Fibroblast of gingiva (primary cell): ENCODE measurements around the gene GET4.
"Not testable (repeated sequence)": the region's sequence is repeated elsewhere in the genome, so short reads cannot be mapped to it uniquely, and the experiment has no call there.

Experiments used
- DNase-seq: peaks from one replicate; pipeline ENCODE4 v3.0.0-alpha.2; 2011; ENCODE audit warnings: low read depth

Gene GET4

DNA sequence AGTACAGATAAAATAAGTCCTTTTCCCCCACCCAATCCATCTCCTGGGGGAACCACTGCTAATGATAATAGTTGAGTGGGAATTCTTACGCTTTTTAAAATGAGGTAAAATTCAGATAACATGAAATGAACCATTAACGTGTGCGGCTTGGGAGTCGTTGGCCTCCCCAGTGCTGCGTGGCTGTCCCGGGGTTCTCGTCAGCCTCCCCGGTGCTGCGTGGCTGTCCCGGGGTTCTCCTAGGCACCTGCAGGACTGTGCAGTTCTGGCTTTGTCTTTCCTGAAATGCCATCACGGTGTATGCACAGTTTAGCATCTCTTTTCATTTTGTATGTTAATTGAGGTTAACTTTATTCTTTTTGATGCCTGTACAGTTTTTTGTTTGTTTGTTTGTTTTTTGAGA lies 30.6 kb upstream of the GET4 start:
- no peak for DNase-seq

DNA sequence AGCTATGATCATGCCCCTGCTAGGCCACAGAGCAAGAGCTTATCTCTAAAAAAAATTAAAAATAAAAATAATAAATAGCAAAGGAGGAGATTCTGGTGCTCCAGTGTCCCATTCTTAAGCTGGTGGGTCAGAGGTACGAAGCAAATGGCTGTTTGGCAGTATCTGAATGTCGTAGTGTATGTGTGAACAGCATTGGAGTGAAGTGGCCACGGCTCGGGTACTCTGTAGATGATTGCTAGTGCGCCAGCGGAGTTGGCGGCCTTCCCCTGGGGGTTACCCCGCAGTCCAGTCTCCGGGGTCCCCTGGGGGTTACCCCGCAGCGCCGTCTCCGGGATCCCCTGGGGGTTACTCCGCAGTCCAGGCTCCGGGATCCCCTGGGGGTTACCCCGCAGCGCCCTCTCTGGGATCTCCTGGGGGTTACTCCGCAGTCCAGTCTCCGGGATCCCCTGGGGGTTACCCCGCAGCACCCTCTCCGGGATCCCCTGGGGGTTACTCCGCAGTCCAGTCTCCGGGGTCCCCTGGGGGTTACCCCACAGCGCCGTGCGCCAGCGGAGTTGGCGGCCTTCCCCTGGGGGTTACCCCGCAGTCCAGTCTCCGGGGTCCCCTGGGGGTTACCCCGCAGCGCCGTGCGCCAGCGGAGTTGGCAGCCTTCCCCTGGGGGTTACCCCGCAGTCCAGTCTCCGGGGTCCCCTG lies 29.2 kb upstream of the GET4 start:
- DNase-seq, result not testable (repeated sequence)

DNA sequence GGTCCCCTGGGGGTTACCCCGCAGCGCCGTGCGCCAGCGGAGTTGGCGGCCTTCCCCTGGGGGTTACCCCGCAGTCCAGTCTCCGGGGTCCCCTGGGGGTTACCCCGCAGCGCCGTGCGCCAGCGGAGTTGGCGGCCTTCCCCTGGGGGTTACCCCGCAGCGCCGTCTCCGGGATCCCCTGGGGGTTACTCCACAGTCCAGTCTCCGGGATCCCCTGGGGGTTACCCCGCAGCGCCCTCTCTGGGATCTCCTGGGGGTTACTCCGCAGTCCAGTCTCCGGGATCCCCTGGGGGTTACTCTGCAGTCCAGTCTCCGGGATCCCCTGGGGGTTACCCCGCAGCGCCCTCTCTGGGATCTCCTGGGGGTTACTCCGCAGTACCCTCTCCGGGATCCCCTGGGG lies 28.6 kb upstream of the GET4 start:
- not testable (repeated sequence) for DNase-seq

DNA sequence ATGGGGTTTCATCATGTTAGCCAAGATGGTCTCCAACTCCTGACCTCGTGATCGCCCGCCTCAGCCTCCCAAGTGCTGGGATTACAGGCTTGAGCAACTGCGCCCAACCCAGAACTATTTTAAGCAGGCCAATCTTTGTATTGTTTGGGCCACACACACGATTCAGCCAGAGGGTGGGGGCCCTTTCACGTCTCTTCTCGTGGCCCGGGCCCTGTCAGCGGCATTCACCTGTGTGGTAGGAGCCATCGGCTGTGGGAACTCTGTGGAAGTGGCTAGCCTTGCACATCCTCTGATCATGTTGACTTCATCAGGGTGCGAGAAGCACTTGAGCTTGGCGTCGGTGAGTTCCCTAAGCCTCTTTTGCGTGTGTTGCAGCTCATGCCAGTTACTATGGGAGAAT lies 27.2 kb upstream of the GET4 start:
- DNase-seq, result no peak

DNA sequence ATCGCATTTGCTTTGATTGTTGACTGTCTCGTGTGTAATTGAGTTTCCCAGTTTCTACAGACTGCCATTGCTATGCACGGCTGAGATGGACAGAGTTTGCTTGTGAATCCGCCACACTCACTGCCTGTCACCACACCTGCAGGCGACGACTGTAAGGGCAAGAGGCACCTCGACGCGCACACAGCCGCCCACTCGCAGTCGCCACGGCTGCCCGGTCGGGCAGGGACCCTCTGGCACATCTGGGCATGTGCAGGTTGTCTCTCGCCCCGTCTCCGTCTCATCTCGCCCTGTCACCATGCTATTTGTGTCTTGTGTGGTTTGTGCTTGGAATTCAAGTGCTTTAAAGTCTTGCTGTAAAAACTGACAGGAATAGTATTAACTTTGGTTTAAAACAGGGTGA lies 26.6 kb upstream of the GET4 start:
- DNase-seq, result no peak

DNA sequence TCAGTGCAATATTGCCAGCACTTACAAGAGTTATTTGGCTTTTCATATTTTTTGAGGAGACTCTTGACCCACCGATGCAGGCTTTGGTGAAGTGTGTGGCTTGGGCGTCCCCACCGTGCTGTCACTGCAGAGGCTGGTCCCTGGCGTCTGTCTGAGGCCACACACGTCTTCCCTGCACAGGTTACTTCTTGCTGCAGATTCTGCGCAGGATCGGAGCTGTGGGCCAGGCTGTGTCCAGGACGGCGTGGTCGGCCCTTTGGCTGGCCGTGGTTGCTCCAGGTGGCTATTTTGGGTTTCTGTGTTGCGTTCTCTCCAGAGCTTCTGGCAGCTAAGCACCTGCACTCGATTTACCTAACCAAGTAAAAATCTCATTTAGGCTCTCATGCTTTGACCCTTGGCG lies 25.1 kb upstream of the GET4 start:
- no peak for DNase-seq

DNA sequence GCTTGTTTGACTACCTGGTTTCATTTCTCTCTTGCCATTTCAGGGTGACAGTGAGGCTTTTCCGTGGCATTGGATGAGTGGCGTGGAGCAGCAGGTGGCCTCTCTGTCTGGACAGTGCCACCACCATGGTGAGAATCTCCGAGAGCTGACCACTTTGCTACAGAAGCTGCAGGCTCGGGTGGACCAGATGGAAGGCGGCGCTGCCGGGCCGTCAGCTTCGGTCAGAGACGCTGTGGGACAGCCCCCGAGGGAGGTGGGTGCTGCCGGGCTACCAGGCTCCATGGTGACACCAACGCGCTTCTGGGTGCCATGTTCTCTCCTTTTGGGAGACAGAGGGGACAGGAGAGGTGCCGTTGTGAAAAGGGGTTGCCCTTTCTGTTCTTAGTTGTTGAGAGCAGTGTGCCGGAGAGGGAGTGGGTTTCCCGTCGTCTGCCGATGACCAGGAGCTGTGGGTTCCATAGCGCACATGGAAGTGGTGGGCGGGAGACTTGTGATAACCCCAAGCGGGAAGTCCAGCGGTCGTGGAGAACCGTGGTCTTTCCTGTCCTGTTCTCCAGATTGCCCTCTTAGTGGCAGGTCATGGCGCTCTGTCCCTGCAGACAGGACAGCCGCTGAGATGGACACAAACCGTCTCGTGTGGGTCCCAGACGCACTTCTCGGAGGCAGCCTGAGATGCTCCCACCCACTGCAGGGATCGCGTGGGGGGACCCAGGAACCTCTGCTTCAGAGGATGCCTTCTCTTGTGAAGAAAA lies 22.8 kb upstream of the GET4 start:
- DNase-seq, result no peak

DNA sequence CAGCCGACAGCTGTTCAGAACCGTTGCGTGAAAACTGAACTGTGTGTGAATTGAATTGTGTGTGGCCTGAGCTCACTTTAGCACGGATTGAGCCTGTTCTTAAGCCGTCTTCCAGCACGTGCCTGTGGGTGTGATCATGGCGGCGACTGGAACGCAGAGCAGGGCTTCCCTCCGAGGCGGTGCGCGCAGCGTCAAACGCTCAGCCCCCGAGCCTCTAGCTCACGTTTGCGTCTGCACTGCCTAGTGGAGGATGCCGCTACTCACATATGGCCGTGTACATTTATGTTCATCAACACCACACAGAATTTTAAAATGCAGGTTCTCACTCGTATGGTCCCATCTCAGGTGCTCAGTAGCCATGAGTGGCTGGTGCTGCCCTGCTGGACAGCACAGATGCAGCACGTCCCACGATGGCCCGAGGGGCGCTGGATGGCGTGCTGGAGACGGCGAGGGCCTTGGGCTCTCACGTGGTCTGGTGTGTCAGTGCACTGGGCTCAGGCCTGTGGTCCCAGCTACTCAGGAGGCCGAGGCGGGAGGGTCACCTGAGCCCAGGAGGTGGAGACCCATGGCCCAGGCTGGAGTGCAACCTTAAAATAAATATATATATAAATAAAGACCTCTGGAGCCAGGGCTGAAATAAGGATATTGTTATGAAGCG lies 22.1 kb upstream of the GET4 start:
- no peak for DNase-seq

DNA sequence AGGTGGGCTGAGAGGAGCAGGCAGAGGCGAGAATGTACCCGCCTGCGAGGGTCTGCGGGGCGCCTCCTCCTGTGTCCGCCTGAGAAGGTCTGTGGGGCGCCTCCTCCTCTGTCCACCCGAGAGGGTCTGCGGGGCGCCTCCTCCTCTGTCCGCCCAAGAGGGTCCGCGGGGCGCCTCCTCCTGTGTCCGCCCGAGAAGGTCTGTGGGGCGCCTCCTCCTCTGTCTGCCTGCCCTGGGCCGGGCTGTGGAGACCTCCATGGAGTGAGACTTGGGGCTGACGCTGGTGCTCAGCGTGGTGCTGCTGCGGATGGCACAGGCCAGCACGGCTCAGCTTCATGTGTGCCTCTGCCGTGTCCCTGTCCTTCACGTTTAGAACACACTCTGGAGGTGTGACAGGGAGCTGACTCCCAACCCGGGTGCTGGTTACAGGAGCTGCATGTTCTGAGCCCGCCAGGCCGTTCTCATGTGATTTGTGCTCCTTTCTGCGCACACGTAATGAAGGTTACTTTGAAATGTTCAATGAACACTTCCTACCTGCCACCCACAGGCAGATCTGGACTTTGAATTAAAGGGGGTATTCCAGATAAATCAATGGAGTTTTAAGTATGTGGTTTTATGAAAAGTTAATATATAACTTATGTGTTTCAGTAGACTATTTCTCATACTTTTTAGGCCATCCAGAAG lies 20.5 kb upstream of the GET4 start:
- no peak for DNase-seq

DNA sequence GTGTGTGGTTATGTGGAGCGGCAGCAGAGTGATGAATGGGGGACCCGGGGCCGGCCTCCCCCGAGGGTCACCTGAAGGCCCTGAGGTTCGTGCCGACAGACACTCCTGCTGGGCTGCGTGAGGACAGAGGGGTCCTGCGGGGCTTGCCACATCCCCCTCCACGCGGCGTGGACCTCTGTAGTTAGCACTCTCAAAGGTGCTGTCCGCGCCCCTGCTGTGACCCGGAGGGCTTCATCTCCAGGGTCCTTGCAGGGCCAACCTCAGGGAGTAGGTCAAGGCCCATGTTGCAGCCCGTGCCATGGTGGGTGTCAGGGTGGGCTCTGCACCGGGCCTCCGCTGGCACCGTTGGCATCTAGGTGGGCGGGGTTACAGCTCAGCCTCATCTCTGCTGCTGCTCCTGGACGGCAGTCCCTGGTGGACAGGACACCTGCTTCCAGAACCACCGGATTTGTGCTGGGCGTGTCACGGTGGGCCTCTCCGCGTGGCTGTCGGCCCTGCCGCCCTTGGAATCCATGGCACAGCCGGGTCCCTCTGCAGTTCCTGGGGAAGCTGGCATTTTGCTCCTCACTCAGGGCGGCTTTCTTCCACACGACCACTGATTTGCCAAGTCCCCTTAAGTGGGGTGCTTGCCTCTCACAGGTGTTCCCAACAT lies 19.8 kb upstream of the GET4 start:
- no peak for DNase-seq

DNA sequence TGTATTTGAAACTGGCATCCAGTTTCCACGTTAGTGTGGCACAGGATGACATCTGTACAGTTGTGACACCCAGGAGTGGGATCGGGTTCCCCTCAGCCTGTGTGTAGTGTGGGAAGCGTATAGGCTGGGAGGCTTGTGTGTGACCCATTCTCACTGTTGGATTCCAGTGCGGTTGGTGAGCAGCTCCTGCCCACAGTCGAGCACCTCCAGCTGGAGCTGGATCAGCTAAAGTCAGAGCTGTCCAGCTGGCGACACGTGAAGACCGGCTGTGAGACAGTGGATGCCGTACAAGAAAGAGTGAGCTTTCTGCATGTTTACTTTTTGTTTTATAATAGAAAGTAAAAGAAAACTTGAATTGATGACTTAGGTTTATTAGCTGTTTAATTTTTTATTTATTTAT lies 18.7 kb upstream of the GET4 start:
- no peak for DNase-seq

DNA sequence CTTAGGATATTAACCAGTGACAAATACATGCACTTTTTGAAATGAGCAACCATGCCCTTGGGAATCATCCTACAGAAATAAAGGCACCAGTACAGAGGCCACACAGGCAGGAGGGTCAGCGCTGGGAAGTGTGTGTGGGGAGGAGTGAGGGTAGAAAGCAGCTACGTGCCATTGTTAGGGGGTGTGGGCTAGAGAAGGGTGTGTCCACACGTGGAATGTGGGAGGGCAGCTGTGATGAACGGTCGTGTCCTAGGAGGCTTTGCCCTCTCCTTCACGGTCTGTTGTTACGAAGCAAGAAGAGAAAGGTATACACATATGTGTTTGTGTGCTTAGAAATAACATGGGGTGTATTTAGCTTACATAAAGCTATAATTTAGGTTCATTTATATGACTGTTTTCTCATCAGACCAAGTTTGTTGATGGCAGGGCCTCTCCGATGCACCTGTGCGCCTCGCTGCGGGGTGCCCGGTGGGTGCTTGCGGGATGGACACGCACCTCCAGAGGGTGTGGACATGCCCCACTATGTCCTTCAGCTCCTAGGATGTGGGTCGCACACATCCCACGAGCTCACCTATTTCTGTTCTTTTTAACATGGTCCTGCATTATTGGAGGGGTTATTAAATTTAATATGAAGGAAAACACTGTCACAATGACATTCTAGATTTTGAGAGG lies 16.9 kb upstream of the GET4 start:
- DNase-seq, result no peak

DNA sequence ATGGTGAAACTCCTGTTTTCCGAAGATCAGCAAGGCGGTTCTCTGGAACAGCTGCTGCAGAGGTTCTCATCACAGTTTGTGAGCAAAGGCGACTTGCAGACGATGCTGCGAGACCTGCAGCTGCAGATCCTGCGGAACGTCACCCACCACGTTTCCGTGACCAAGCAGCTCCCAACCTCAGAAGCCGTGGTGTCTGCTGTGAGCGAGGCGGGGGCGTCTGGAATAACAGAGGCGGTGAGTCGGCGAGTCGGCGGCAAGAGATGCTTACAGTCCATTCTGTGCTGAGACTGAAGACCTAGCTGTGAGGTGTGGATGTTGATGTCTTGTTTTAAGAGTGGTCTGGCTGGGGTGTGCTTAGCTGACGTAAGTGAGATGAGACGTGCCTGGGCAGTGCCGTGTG lies 16.2 kb upstream of the GET4 start:
- DNase-seq, result no peak

DNA sequence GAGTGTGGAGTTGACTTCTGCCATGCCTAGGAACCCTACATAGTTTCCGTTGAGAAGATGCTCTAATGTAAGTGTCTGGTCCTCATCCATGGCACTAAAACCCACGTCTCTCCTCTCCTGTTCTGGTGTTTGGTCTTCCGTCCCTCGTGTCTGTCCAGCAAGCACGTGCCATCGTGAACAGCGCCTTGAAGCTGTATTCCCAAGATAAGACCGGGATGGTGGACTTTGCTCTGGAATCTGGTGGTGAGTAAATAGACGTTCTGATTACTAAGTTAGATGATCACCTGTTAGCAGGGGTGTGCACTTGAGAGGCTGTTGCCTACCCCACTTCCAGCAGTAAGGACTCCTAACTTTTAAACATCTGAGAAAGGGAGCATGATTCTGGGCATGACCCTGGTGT lies 15.1 kb upstream of the GET4 start:
- no peak for DNase-seq

DNA sequence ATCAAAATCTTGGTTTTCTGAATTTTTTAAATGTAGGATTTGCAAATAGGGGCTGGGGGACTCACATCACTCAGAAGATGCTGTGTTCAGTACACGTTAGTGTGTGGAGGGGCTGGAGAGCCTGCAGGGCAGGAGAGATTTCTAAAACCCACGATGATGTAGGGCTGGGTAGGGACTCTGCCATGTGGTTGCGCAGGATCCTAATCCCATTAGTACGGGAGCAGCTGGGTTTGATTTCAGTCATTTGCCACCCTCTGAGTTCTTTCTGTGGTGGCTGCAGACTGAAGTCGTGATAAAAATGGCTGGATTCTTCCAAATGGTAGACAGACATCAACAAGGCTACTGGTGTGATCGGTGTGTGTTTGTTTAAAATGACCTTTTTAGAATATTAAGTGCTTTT lies 14.2 kb upstream of the GET4 start:
- no peak for DNase-seq

DNA sequence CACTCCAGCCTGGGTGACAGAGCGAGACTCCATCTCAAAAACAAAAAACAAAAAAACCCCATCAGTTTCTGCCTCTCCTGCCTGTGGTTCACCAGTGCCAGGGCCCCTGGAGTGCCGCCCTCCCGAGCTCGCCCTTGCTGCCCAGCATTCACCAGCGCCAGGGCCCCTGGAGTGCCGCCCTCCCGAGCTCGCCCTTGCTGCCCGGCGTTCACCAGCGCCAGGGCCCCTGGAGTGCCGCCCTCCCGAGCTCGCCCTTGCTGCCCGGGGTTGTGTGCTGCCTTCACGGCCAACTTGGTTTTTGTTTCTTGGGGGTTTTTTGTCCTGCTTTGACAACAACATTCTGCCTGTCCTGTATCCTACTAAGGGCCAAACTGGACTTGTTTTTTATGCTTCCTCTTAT lies 13.2 kb upstream of the GET4 start:
- DNase-seq, result no peak

DNA sequence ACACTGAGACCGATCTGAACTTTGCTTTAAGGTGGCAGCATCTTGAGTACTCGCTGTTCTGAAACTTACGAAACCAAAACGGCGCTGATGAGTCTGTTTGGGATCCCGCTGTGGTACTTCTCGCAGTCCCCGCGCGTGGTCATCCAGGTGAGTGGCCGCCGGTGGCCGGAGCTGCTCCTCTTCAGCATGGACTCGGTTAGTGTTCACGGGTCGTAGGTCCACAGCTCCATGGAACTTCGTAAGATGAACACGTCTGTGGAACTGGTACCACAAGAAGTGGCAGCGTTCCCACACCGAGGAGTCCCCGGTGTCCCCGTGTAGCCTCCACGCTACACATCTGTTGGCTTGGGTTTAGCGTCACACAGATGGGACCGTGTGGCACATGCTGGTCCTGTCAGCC lies 10.4 kb upstream of the GET4 start:
- no peak for DNase-seq

DNA sequence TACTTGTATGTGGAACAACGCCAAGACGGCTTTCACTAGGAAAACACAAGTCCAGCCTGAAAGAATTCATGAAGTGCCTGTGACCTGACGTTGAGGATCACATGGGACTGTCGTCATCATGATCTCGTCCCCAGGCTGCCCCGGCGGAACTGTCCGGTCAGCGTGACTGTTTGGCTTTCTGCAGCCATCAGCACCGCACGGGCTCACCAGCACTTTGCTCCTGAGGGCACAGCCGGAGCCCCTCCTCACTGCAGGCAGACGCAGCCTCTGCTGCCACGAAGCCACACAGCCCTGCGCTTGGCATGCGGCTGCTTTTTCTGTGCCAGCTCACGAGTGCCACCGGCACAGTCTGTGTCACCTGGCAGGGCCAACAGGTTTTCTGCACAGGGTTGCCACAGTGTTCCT lies 9.4 kb upstream of the GET4 start:
- peak; percentile 88 for DNase-seq

DNA sequence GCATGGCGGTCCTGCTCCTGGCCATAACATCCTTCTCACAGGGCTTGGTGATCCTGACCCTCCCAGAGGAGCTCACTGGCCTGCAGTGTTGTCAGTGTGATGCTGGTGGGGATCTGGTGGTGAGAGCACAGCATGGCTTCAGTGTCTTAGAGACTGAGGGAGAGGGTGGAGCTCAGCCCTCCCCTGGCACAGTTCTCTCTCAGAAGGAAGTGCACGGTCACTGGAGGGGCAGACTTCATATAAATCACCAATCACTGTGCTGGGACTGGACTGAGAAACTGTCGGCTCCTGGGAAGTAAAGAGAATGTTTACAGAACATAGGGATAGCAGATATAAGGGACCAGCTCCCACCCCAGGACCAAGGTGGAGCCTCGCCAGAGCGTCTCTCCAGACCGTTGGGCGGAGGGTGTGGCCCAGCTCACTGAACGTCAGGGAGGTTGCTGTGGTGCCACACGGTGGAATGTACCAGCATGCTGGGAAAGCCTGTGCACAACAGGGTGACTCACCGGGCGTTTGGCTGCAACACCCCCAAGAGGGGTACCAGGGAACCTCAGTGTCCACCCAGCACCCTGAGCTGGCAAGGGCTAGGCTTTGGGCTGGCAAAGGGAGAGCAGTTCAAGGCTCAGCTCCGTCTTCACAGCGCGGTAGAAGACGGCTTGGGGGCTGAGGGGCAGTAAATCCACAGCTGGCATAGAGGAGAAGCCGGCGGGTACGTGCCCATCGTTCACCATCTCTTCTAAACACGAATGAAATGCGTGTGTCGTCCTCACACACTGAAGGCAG lies 8.8 kb upstream of the GET4 start:
- DNase-seq, result peak; percentile 87

DNA sequence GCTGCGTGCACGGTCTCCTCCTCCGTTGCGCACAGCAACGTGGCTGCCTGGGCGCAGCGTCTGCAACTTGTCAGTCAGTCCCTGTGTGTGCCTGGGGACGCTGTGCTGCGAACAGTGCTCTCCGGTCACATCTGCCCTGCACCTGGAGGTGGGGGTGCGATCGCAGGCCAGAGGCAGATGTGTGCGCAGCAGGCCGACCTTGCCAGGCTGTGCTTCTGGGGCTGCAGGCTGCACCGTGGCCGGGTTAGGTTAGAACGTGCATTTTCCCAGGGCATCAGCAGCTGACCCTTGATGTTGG lies 8.2 kb upstream of the GET4 start:
- no peak for DNase-seq

DNA sequence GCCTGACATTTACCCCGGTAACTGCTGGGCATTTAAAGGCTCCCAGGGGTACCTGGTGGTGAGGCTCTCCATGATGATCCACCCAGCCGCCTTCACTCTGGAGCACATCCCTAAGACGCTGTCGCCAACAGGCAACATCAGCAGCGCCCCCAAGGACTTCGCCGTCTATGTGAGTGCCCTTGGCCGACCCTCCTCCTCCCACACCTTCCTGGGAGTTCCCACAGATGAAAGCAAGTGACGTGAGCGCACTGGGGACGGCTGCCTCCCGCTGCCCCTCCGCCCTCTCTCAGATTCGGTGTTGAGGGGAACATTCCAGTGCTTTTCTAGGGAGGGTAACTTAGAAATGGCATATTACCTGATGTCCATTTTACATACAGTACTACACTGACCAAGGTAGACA lies 7.0 kb upstream of the GET4 start:
- no peak for DNase-seq
